GM12878 (cell line): ENCODE results near the gene ARHGEF37. TPM values are rescaled to one million over a fixed set of nuclear protein-coding genes. Genes with fewer than 3 reads are reported as not detected.

ENCODE experiments used
- ATAC-seq: fragments of 200-7000 bp; cut with Tn5 transposase; 3 replicates; pipeline ENCODE4 v1.9.1; 2020; ENCODE audit warnings: mild to moderate bottlenecking, moderate library complexity
- Bru-seq: library from RNA; stranded (reverse); fragments of 400-500 nt; gene quantifications from one replicate; lab custom pipeline; 2021; lab: Mats Ljungman, UMichigan
- BruChase-seq, 2 experiments: library from RNA; stranded (reverse); fragments of 400-500 nt; gene quantifications; one replicate each; lab custom pipeline; 2021; lab: Mats Ljungman, UMichigan
- BruUV-seq: library from RNA; stranded (reverse); fragments of 400-500 nt; replicated peaks from 2 replicates; lab custom pipeline; 2021; lab: Mats Ljungman, UMichigan
- CTCF ChIA-PET: fragments of 300-600 bp; sonication (Branson Sonifier 250); formaldehyde crosslinking; extraction: SDS; loops from one replicate; lab custom pipeline; 2021; ENCODE audit warnings: inconsistent platforms; lab: Yijun Ruan, JAX
- POLR2A ChIA-PET: fragments of 350-600 bp; formaldehyde crosslinking; extraction: SDS; loops from one replicate; lab custom pipeline; 2021; ENCODE audit warnings: inconsistent platforms; lab: Charles Lee
- RAD21 ChIA-PET: fragments of 300-600 bp; sonication (Branson Sonifier 250); formaldehyde crosslinking; loops from one replicate; lab custom pipeline; 2023; ENCODE audit warnings: antibody characterized with exemption; ENCODE audit not compliant: unreplicated experiment; lab: Charles Lee
- SMC1A ChIA-PET: fragments of 300-600 bp; sonication (Branson Sonifier 250); formaldehyde crosslinking; loops from one replicate; lab custom pipeline; 2023; ENCODE audit not compliant: unreplicated experiment, uncharacterized antibody; lab: Charles Lee
- DNase-seq: peaks from one replicate; pipeline ENCODE4 v3.0.0-alpha.2; 2011; ENCODE audit warnings: low read depth, low spot score
- FAIRE-seq: peaks from 3 replicates; lab custom pipeline; 2011; peaks lifted over from hg19 to GRCh38; lab: Jason Lieb, UNC
- H2AFZ ChIP-seq: 2 replicates; pipeline ENCODE4 v1.6.0; 2011; ENCODE audit warnings: low read depth, low read length, control low read depth; ENCODE audit not compliant: control insufficient read depth
- H3K27ac ChIP-seq: 2 replicates; pipeline ENCODE4 v1.5.1; 2011; ENCODE audit warnings: control low read depth; ENCODE audit not compliant: control insufficient read depth, insufficient read depth
- H3K27me3 ChIP-seq, 2 experiments: replicated peaks in 1 of 2; 2 replicates each; pipeline versions ENCODE4 v1.6.0 to v1.6.1; 2011; ENCODE audit warnings: low read length in 1 of 2; ENCODE audit not compliant: control insufficient read depth in 2 of 2, insufficient read depth in 2 of 2
- H3K36me3 ChIP-seq, 2 experiments: 2 replicates each; pipeline ENCODE4 v1.5.1; 2011; ENCODE audit warnings: low read length in 1 of 2; ENCODE audit not compliant: control insufficient read depth in 2 of 2, insufficient read depth in 2 of 2
- H3K4me1 ChIP-seq: 2 replicates; pipeline ENCODE4 v1.6.1; 2011; ENCODE audit warnings: mild to moderate bottlenecking, low read length, moderate library complexity, mixed read lengths; ENCODE audit not compliant: control insufficient read depth, insufficient read depth
- H3K4me2 ChIP-seq: 2 replicates; pipeline ENCODE4 v1.6.0; 2011; ENCODE audit warnings: control low read depth; ENCODE audit not compliant: control insufficient read depth, insufficient read depth
- H3K4me3 ChIP-seq: fragments of 200-600 bp; sonication (generic); 2 replicates; pipeline ENCODE4 v1.5.1; 2016
- H3K79me2 ChIP-seq: 2 replicates; pipeline ENCODE4 v1.6.0; 2011; ENCODE audit warnings: low read length; ENCODE audit not compliant: control insufficient read depth, insufficient read depth
- H3K9ac ChIP-seq: 2 replicates; pipeline ENCODE4 v1.8.0; 2011; ENCODE audit warnings: low read length, control low read depth, mixed read lengths; ENCODE audit not compliant: control insufficient read depth, insufficient read depth
- H3K9me3 ChIP-seq: replicated peaks from 3 replicates; pipeline ENCODE4 v1.5.1; 2011; ENCODE audit warnings: mild to moderate bottlenecking, low read length; ENCODE audit not compliant: control insufficient read depth, insufficient read depth
- H4K20me1 ChIP-seq: 2 replicates; pipeline ENCODE4 v1.6.0; 2011; ENCODE audit not compliant: control insufficient read depth, insufficient read depth
- ATF7 ChIP-seq: fragments of 450-650 bp; IDR thresholded peaks from 2 replicates; pipeline ENCODE4 v1.6.1; 2016; ENCODE audit warnings: low read depth, mild to moderate bottlenecking
- E4F1 ChIP-seq: fragments of 450-650 bp; IDR thresholded peaks from 2 replicates; pipeline ENCODE4 v1.6.1; 2018; ENCODE audit warnings: borderline replicate concordance, mild to moderate bottlenecking; ENCODE audit not compliant: partially characterized antibody
- EED ChIP-seq: sonication (generic); IDR thresholded peaks from 2 replicates; pipeline ENCODE4 v1.6.1; 2016; ENCODE audit warnings: antibody characterized with exemption, low read depth
- EGR1 ChIP-seq, 2 experiments: IDR thresholded peaks; 1 replicate in 1 of 2; 2 replicates in 1 of 2; pipeline ENCODE4 v1.6.1; 2011 to 2012; ENCODE audit warnings: low read depth in 2 of 2, low read length in 2 of 2, borderline replicate concordance in 1 of 2, mild to moderate bottlenecking in 1 of 2, moderate library complexity in 1 of 2
- FOS ChIP-seq: IDR thresholded peaks from 3 replicates; pipeline ENCODE4 v1.6.1; 2011; ENCODE audit warnings: borderline replicate concordance; ENCODE audit not compliant: insufficient read length; ENCODE audit errors: extremely low read depth
- FOXK2 ChIP-seq: fragments of 450-650 bp; IDR thresholded peaks from 2 replicates; pipeline ENCODE4 v1.6.1; 2017; ENCODE audit warnings: mild to moderate bottlenecking, moderate library complexity
- HDAC6 ChIP-seq: fragments of 200-600 bp; sonication (generic); IDR thresholded peaks from one replicate; pipeline ENCODE4 v1.8.0; 2017; ENCODE audit warnings: antibody characterized with exemption; ENCODE audit not compliant: unreplicated experiment
- IKZF1 ChIP-seq: fragments of 450-650 bp; conservative IDR thresholded peaks from 2 replicates; pipeline ENCODE4 v1.6.1; 2017; ENCODE audit warnings: antibody characterized with exemption, mild to moderate bottlenecking
- PAX8 ChIP-seq: fragments of 450-650 bp; IDR thresholded peaks from 2 replicates; pipeline ENCODE4 v1.6.1; 2017; ENCODE audit warnings: mild to moderate bottlenecking, moderate library complexity
- WRNIP1 ChIP-seq: IDR thresholded peaks from 2 replicates; pipeline ENCODE4 v1.6.1; 2011; ENCODE audit warnings: low read depth, low read length, improper control_type of control experiment, borderline replicate concordance
- WGBS: methylation state at CpG from one replicate; pipeline ENCODE4 v1.1.6; 2016; ENCODE audit warnings: low lambda C conversion rate; ENCODE audit not compliant: insufficient replicate concordance, insufficient coverage; ENCODE audit errors: missing lambda C conversion rate; 5-methylcytosine and 5-hydroxymethylcytosine counted together
- in situ Hi-C: fragments of 300-500 bp; cut with MboI; formaldehyde crosslinking; loops from 9 replicates; pipeline ENCODE4 v1.14.3; 2018; ENCODE audit warnings: mixed read lengths
- intact Hi-C: fragments of 100-400 bp; cut with micrococcal nuclease; formaldehyde crosslinking; loops from one replicate; pipeline ENCODE4 v1.14.2; 2022; ENCODE audit not compliant: unreplicated experiment
- long read RNA-seq, 2 experiments: library from polyadenylated mRNA; unstranded; transcript quantifications; one replicate each; pipeline ENCODE4 v2.0.0, GENCODE V29; 2019 to 2020
- polyA minus RNA-seq, 3 experiments: library from RNA; depleted of rRNA, polyadenylated mRNA; stranded (reverse); fragments of >200 nt; gene quantifications; 2 replicates each; pipeline ENCODE4 v1.2.3, GENCODE V29; 2011
- polyA plus RNA-seq, 11 experiments: library from polyadenylated mRNA; depleted of rRNA in 4 of 11; unstranded in 6 of 11; stranded (reverse) in 5 of 11; fragments of >200 nt; fragmentation: Nextera tagmentation in 4 of 11; fragmentation: Illumina TruSeq in 1 of 11; extraction: Ambion mirVana in 4 of 11; extraction: Trizol in 1 of 11; gene quantifications; 1 replicate in 1 of 11; 2 replicates in 10 of 11; pipeline versions ENCODE4 v1.2.1 to v1.2.3, GENCODE V29; 2011 to 2016; ENCODE audit warnings: inconsistent platforms in 2 of 11, missing spikeins in 2 of 11, low read depth in 1 of 11
- total RNA-seq, 4 experiments: library from RNA; depleted of rRNA in 3 of 4; stranded (reverse); fragments of >200 nt in 3 of 4; fragmentation: Illumina TruSeq in 1 of 4; extraction: Trizol in 1 of 4; gene quantifications; 2 replicates each; pipeline versions ENCODE4 v1.2.1 to v1.2.3, GENCODE V29; 2013 to 2021
- TF ChIP-seq, protein P1 (sequence below): fragments of 450-650 bp; IDR thresholded peaks from 2 replicates; pipeline ENCODE4 v1.6.1; 2018; ENCODE audit warnings: mild to moderate bottlenecking, low read depth, moderate library complexity; ENCODE audit not compliant: partially characterized antibody

ARHGEF37 gene, protein sequence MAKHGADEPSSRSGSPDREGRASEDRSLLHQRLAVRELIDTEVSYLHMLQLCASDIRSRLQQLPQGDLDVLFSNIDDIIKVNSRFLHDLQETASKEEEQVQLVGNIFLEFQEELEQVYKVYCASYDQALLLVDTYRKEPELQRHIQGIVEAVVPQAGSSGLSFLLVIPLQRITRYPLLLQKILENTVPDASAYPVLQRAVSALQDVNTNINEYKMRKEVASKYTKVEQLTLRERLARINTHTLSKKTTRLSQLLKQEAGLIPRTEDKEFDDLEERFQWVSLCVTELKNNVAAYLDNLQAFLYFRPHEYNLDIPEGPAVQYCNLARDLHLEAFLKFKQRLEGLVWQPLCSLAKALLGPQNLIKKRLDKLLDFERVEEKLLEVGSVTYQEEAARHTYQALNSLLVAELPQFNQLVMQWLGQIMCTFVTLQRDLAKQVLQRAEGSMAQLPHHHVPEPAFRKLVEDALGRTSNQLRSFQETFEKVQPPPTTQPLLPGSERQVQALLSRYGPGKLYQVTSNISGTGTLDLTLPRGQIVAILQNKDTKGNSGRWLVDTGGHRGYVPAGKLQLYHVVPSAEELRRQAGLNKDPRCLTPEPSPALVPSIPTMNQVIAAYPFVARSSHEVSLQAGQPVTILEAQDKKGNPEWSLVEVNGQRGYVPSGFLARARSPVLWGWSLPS
- total RNA-seq (2013; cell fraction: nucleolus; rRNA removed): 0.17 and 0.32 TPM in 2 replicates
- 0.49 and 0.62 TPM in 2 replicates for total RNA-seq (2014; rRNA removed)
- 0.85 and 0.97 TPM in 2 replicates for total RNA-seq (2014; rRNA removed; fragmentation: Illumina TruSeq; extraction: Trizol)
- total RNA-seq (2021): 1.1 and 1.2 TPM in 2 replicates
- 0.05 TPM for polyA plus RNA-seq (2011; ENCODE audit: low read depth)
- 0.29 and 0.52 TPM in 2 replicates for polyA plus RNA-seq (2011; rRNA removed)
- 0.10 and 0.17 TPM in 2 replicates for polyA plus RNA-seq (2011; cell fraction: cytosol; rRNA removed)
- 0.36 and 0.44 TPM in 2 replicates for polyA plus RNA-seq (2011; cell fraction: nucleus; rRNA removed)
- 0.20 and 0.48 TPM in 2 replicates for polyA plus RNA-seq (2012)
- polyA plus RNA-seq (2014; fragmentation: Illumina TruSeq; extraction: Trizol): 0.60 and 0.65 TPM in 2 replicates
- under 1 TPM; 0.16 to 0.23 TPM for polyA plus RNA-seq (2014; fragmentation: Nextera tagmentation; extraction: Ambion mirVana)
- 0.58 and 0.63 TPM in 2 replicates for polyA plus RNA-seq (2014; rRNA removed)
- 1 to 10 TPM in 1 of 2 experiments, under 1 TPM in 1; 0.78 to 1.1 TPM for polyA plus RNA-seq (2016; fragmentation: Nextera tagmentation; extraction: Ambion mirVana)
- polyA minus RNA-seq (2011; rRNA and poly(A)+ RNA removed): 0.07 and 0.15 TPM in 2 replicates
- polyA minus RNA-seq (2011; cell fraction: cytosol; rRNA and poly(A)+ RNA removed): not detected in 2 replicates
- 0.10 and 0.24 TPM in 2 replicates for polyA minus RNA-seq (2011; cell fraction: nucleus; rRNA and poly(A)+ RNA removed)
- percentile 24 among the genes with signal in this experiment for Bru-seq, nascent RNA
- percentile 18 among the genes with signal in this experiment for BruChase-seq, experiment 1, labeled RNA remaining after a 6-hour chase
- percentile 25 among the genes with signal in this experiment for BruChase-seq, experiment 2, labeled RNA remaining after a 2-hour chase
- long read RNA-seq, experiment 1, partial matches to known transcripts: 0 of 3 reads
- long read RNA-seq, experiment 1, other reads (novel, unspliced or antisense): 3 of 3 reads
- long read RNA-seq, experiment 2: 0 reads

- Histone ChIP-seq H3K79me2 (no peaks in the 10 kb centered on the region), H3K4me1 (peaks cover 4% of the 10 kb centered on the region), H3K9ac (no peak within 1 kb of the TSS; the same call in 1 of the 2 replicates), H2AFZ (peak within 1 kb of the TSS; percentile 25), H3K27me3 (peaks cover 0 to 2% of the 10 kb centered on the region in 2 experiments; a peak in 2 of 4 replicates), H3K4me2 (peak within 1 kb of the TSS; percentile 82), H3K9me3 (no peaks in the 10 kb centered on the region), H4K20me1 (no peaks in the 10 kb centered on the region), H3K36me3 (no peaks in the 10 kb centered on the region), H3K27ac (no peak within 1 kb of the TSS), H3K4me3 (peak within 1 kb of the TSS; percentile 39; the same call in 1 of the 2 replicates)
- RAD21 ChIA-PET: no interaction called here
- POLR2A ChIA-PET: no interaction called here
- in situ Hi-C loops (no loop called here), intact Hi-C loops (no loop called here)
- no TSS peak for BruUV-seq
- SMC1A ChIA-PET: interaction anchor here (1.7 kb wide), 1 partner anchor 10 kb away, joined by 5 read pairs; no protein-coding TSS in a partner anchor
- peak; percentile 75 for ATAC-seq
- no peak for DNase-seq
- under 1% methylated on average over 56 of the region's 56 CpGs for WGBS
- FAIRE-seq: no peak
- CTCF ChIA-PET: interaction anchor here (1.5 to 8.2 kb wide), 2 partner anchors 10 to 36 kb away, joined by 3 to 31 read pairs; no protein-coding TSS in a partner anchor
- TF ChIP-seq IKZF1 (0 out of 2 replicates have a peak, but pooled peaks have one; percentile 16), PAX8 (no peak), EED (no peak; the same call in 1 of the 2 replicates), HDAC6 (peak; percentile 56), WRNIP1 (no peak), E4F1 (no peak), EGR1 (IDR thresholded peaks at IDR 0.05; ENCODE audit: borderline replicate concordance in 1 of 2, low read depth in 2 of 2, low read length in 2 of 2) (peak in 1 of 2 experiments; percentile 47; a peak in 1 of 3 replicates), FOS (no peak), FOXK2 (no peak), ATF7 (no peak)
- TF ChIP-seq, protein P1, sequence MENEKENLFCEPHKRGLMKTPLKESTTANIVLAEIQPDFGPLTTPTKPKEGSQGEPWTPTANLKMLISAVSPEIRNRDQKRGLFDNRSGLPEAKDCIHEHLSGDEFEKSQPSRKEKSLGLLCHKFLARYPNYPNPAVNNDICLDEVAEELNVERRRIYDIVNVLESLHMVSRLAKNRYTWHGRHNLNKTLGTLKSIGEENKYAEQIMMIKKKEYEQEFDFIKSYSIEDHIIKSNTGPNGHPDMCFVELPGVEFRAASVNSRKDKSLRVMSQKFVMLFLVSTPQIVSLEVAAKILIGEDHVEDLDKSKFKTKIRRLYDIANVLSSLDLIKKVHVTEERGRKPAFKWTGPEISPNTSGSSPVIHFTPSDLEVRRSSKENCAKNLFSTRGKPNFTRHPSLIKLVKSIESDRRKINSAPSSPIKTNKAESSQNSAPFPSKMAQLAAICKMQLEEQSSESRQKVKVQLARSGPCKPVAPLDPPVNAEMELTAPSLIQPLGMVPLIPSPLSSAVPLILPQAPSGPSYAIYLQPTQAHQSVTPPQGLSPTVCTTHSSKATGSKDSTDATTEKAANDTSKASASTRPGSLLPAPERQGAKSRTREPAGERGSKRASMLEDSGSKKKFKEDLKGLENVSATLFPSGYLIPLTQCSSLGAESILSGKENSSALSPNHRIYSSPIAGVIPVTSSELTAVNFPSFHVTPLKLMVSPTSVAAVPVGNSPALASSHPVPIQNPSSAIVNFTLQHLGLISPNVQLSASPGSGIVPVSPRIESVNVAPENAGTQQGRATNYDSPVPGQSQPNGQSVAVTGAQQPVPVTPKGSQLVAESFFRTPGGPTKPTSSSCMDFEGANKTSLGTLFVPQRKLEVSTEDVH: no peak
These were observed at the start of gene ARHGEF37 for GRCh38 chr5:149581192-149581861. ARHGEF37 (plus strand) TSS chr5:149581498; CDS start chr5:149597770, 16,272 bp downstream.
